ENCODE data around the gene USP6NL.

Gene USP6NL

GRCh38 chr10:11586170-11586569 lies 25.3 kb downstream of the USP6NL start:
- no peak overlapping the region for H3K4me3 ChIP-seq (ENCODE audit: control insufficient read depth, low read depth, low read length)
- peak; percentile 24 for DNase-seq (ENCODE audit: low read depth)
- TF ChIP-seq CTCF (conservative IDR thresholded peaks at IDR 0.05; ENCODE audit: control insufficient read depth, insufficient read depth, low read depth, low read length) = no peak

GRCh38 chr10:11581213-11581612 lies 30.2 kb downstream of the USP6NL start:
- DNase-seq (ENCODE audit: low read depth) = no peak
- H3K4me3 ChIP-seq (ENCODE audit: control insufficient read depth, low read depth, low read length) = no peak overlapping the region
- no peak for TF ChIP-seq CTCF (conservative IDR thresholded peaks at IDR 0.05; ENCODE audit: control insufficient read depth, insufficient read depth, low read depth, low read length)

- no peak for DNase-seq (ENCODE audit: low read depth)
- TF ChIP-seq CTCF (conservative IDR thresholded peaks at IDR 0.05; ENCODE audit: control insufficient read depth, insufficient read depth, low read depth, low read length) = no peak
- no peak overlapping the region for H3K4me3 ChIP-seq (ENCODE audit: control insufficient read depth, low read depth, low read length)
Measured at GRCh38 chr10:11579885-11580284, 31.6 kb downstream of the USP6NL start.

GRCh38 chr10:11578802-11579255 lies 32.6 kb downstream of the USP6NL start:
- TF ChIP-seq CTCF (conservative IDR thresholded peaks at IDR 0.05; ENCODE audit: control insufficient read depth, insufficient read depth, low read depth, low read length) = no peak
- DNase-seq (ENCODE audit: low read depth) = no peak
- H3K4me3 ChIP-seq (ENCODE audit: control insufficient read depth, low read depth, low read length) = no peak overlapping the region

GRCh38 chr10:11576092-11576809 lies 35.2 kb downstream of the USP6NL start:
- no peak for DNase-seq (ENCODE audit: low read depth)
- no peak overlapping the region for H3K4me3 ChIP-seq (ENCODE audit: control insufficient read depth, low read depth, low read length)
- no peak for TF ChIP-seq CTCF (conservative IDR thresholded peaks at IDR 0.05; ENCODE audit: control insufficient read depth, insufficient read depth, low read depth, low read length)

GRCh38 chr10:11573497-11573896 lies 38.0 kb downstream of the USP6NL start:
- no peak overlapping the region for H3K4me3 ChIP-seq (ENCODE audit: control insufficient read depth, low read depth, low read length)
- TF ChIP-seq CTCF (conservative IDR thresholded peaks at IDR 0.05; ENCODE audit: control insufficient read depth, insufficient read depth, low read depth, low read length) = no peak
- peak; percentile 48 for DNase-seq (ENCODE audit: low read depth)

All from fibroblast of mammary gland (primary cell).